ENCODE data around the gene NPEPL1. TPM values are rescaled to one million over a fixed set of nuclear protein-coding genes. Genes with fewer than 3 reads are reported as not detected.

The NPEPL1 gene
- total RNA-seq, 1 donor from 2014 or later, result 68.3 TPM

DNA sequence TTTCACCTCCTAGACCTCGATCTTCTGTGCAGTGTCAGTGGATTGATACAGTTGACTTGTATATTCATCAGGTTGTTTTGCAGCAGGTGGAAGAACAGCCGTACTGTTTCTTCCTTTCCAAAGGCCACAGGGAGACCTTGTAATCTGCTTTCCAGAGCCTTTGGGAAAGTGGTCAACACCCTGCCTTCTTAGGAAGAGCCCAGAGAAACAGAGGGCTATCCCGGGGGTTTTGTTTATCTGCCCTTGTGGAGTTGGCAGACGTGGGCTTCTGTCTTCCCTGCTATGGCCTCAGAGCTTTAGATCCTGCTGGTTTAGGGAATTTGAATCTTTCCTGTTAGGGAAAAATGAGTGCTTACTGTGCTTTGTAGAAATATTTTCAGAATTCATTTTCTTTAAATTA lies 21.9 kb upstream of the NPEPL1 start:
- intact Hi-C loops (cut with DNase I), result no loop called here
- Histone ChIP-seq H3K9me3 (no peaks in the 10 kb centered on the region), H3K27ac (no peak overlapping the region), H3K4me1 (no peaks in the 10 kb centered on the region), H3K36me3 (peaks cover 61 to 70% of the 10 kb centered on the region in 2 donors), H3K27me3 (no peaks in the 10 kb centered on the region), H3K4me3 (no peak overlapping the region)
- TF ChIP-seq, protein P1, sequence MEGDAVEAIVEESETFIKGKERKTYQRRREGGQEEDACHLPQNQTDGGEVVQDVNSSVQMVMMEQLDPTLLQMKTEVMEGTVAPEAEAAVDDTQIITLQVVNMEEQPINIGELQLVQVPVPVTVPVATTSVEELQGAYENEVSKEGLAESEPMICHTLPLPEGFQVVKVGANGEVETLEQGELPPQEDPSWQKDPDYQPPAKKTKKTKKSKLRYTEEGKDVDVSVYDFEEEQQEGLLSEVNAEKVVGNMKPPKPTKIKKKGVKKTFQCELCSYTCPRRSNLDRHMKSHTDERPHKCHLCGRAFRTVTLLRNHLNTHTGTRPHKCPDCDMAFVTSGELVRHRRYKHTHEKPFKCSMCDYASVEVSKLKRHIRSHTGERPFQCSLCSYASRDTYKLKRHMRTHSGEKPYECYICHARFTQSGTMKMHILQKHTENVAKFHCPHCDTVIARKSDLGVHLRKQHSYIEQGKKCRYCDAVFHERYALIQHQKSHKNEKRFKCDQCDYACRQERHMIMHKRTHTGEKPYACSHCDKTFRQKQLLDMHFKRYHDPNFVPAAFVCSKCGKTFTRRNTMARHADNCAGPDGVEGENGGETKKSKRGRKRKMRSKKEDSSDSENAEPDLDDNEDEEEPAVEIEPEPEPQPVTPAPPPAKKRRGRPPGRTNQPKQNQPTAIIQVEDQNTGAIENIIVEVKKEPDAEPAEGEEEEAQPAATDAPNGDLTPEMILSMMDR (IDR thresholded peaks at IDR 0.05), result no peak
- no peak for DNase-seq (ENCODE audit: low spot score in 2 of 2)

- no peak overlapping the region for H3K4me3 ChIP-seq
- no peaks in the 10 kb centered on the region for H3K9me3 ChIP-seq
- no peak for DNase-seq (ENCODE audit: low spot score in 2 of 2)
- H3K4me1 ChIP-seq, result no peaks in the 10 kb centered on the region
- H3K27me3 ChIP-seq, result no peaks in the 10 kb centered on the region
- H3K36me3 ChIP-seq, result peaks cover 65 to 87% of the 10 kb centered on the region in 2 donors
- TF ChIP-seq, protein P1 (IDR thresholded peaks at IDR 0.05), result no peak
- H3K27ac ChIP-seq, result no peak overlapping the region
- intact Hi-C loops (cut with DNase I), result no loop called here
Measured at GRCh38 chr20:58673119-58673518, 19.5 kb upstream of the NPEPL1 start.

- TF ChIP-seq, protein P1 (IDR thresholded peaks at IDR 0.05), result no peak
- intact Hi-C loops (cut with DNase I), result no loop called here
- H3K9me3 ChIP-seq, result no peaks in the 10 kb centered on the region
- no peaks in the 10 kb centered on the region for H3K4me1 ChIP-seq
- H3K27me3 ChIP-seq, result no peaks in the 10 kb centered on the region
- no peak overlapping the region for H3K27ac ChIP-seq
- peaks cover 58 to 88% of the 10 kb centered on the region in 2 donors for H3K36me3 ChIP-seq
- no peak for DNase-seq (ENCODE audit: low spot score in 2 of 2)
- no peak overlapping the region for H3K4me3 ChIP-seq
Measured at GRCh38 chr20:58675146-58675584, 17.4 kb upstream of the NPEPL1 start.

- Histone ChIP-seq H3K36me3 (peaks cover 53 to 86% of the 10 kb centered on the region in 2 donors), H3K27me3 (no peaks in the 10 kb centered on the region), H3K4me3 (no peak overlapping the region), H3K9me3 (no peaks in the 10 kb centered on the region), H3K27ac (no peak overlapping the region), H3K4me1 (no peaks in the 10 kb centered on the region)
- intact Hi-C loops (cut with DNase I), result no loop called here
- TF ChIP-seq, protein P1 (IDR thresholded peaks at IDR 0.05), result no peak
- DNase-seq (ENCODE audit: low spot score in 2 of 2), result no peak
Measured at GRCh38 chr20:58675641-58676040, 17.0 kb upstream of the NPEPL1 start.

DNA sequence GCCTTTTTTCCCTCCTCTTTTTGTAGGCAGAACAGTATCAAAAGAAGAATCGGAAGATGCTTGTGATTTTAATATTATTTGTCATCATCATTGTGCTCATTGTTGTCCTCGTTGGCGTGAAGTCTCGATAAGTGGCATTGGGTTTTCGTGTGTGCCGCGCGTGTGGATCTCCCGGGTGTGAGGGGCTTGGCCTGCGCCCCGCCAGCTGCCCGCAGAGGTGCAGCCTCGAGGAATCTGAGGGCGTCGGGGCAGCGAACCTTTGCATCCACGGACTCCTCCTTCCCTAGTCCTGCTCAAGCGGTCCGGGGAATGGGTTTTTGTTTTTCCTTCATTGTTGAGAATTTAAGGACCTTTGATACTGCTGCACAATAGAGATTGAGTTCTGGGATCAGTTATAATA lies 16.4 kb upstream of the NPEPL1 start:
- intact Hi-C loops (cut with DNase I), result no loop called here
- Histone ChIP-seq H3K27ac (no peak overlapping the region), H3K27me3 (no peaks in the 10 kb centered on the region), H3K9me3 (no peaks in the 10 kb centered on the region), H3K36me3 (peaks cover 48 to 81% of the 10 kb centered on the region in 2 donors), H3K4me1 (no peaks in the 10 kb centered on the region), H3K4me3 (no peak overlapping the region)
- DNase-seq (ENCODE audit: low spot score in 2 of 2), result no peak
- TF ChIP-seq, protein P1 (IDR thresholded peaks at IDR 0.05), result no peak

- no peaks in the 10 kb centered on the region for H3K27me3 ChIP-seq
- no peak for DNase-seq (ENCODE audit: low spot score in 2 of 2)
- H3K36me3 ChIP-seq, result peaks cover 47 to 75% of the 10 kb centered on the region in 2 donors
- H3K27ac ChIP-seq, result no peak overlapping the region
- no peaks in the 10 kb centered on the region for H3K4me1 ChIP-seq
- TF ChIP-seq, protein P1 (IDR thresholded peaks at IDR 0.05), result no peak
- no peaks in the 10 kb centered on the region for H3K9me3 ChIP-seq
- no peak overlapping the region for H3K4me3 ChIP-seq
- intact Hi-C loops (cut with DNase I), result no loop called here
Measured at GRCh38 chr20:58677079-58677604, 15.5 kb upstream of the NPEPL1 start.
